ENCODE data around the gene CCDC88C. TPM values are rescaled to one million over a fixed set of nuclear protein-coding genes. Genes with fewer than 3 reads are reported as not detected.

The CCDC88C gene
- polyA plus RNA-seq, 1 donor (not counting 4 experiments of a cell fraction or from before 2014, with no cell fraction given), result 2.4 TPM

- Histone ChIP-seq H3K4me2 (ENCODE audit: control insufficient read depth, extremely low read depth, insufficient read depth, low read depth, low read length) (no peak overlapping the region), H3K27ac (ENCODE audit: control insufficient read depth, insufficient read depth, low read length) (no peak overlapping the region), H3K9me1 (ENCODE audit: control insufficient read depth, extremely low read depth, insufficient read depth, low read length) (no peaks in the 10 kb centered on the region), H3K9ac (ENCODE audit: control insufficient read depth, extremely low read depth, insufficient read depth, low read length) (no peak overlapping the region), H3K9me3 (ENCODE audit: control insufficient read depth, low read depth, low read length) (no peaks in the 10 kb centered on the region), H2AFZ (ENCODE audit: control insufficient read depth, low read length) (no peak overlapping the region), H3K4me1 (ENCODE audit: control insufficient read depth, extremely low read depth, insufficient read depth, low read length) (peaks cover 12% of the 10 kb centered on the region), H4K20me1 (ENCODE audit: control insufficient read depth, extremely low read depth, insufficient read depth, low read length) (peaks cover under 1% of the 10 kb centered on the region), H3K79me2 (ENCODE audit: control insufficient read depth, insufficient read depth, low read length) (no peaks in the 10 kb centered on the region), H3K27me3 (ENCODE audit: control insufficient read depth, extremely low read depth, insufficient read depth, low read length) (no peaks in the 10 kb centered on the region), H3K36me3 (ENCODE audit: control insufficient read depth in 2 of 2, extremely low read depth in 1 of 2, insufficient read depth in 2 of 2, low read length in 2 of 2) (peaks cover 0 to 4% of the 10 kb centered on the region in 2 experiments), H3K4me3 (ENCODE audit: control insufficient read depth in 2 of 3, extremely low read depth in 1 of 3, insufficient read depth in 2 of 3, low read depth in 1 of 3, low read length in 3 of 3) (no peak overlapping the region)
- dilution Hi-C loops (cut with MboI; ENCODE audit: extremely low pct_ligation_motif_present, low sequenced_read_pairs), result no loop called here
- FAIRE-seq, result no peak
- DNase-seq (ENCODE audit: low read depth, low spot score), result no peak
- no peak for TF ChIP-seq EZH2 (IDR thresholded peaks at IDR 0.05; ENCODE audit: low read length)
- TF ChIP-seq CTCF (optimal IDR thresholded peaks at IDR 0.05 in 1 of 3, IDR thresholded peaks at IDR 0.05 in 1 of 3, conservative IDR thresholded peaks at IDR 0.05 in 1 of 3; ENCODE audit: extremely low read depth in 1 of 3, insufficient read depth in 2 of 3, low read length in 3 of 3), result no peak
Observed at GRCh38 chr14:91313852-91314251, 103.8 kb downstream of the CCDC88C start.

- H3K27me3 ChIP-seq (ENCODE audit: control insufficient read depth, extremely low read depth, insufficient read depth, low read length), result no peaks in the 10 kb centered on the region
- no peak for TF ChIP-seq EZH2 (IDR thresholded peaks at IDR 0.05; ENCODE audit: low read length)
- TF ChIP-seq CTCF (optimal IDR thresholded peaks at IDR 0.05 in 1 of 3, IDR thresholded peaks at IDR 0.05 in 1 of 3, conservative IDR thresholded peaks at IDR 0.05 in 1 of 3; ENCODE audit: extremely low read depth in 1 of 3, insufficient read depth in 2 of 3, low read length in 3 of 3), result no peak
- no peak overlapping the region for H2AFZ ChIP-seq (ENCODE audit: control insufficient read depth, low read length)
- FAIRE-seq (no peak), DNase-seq (ENCODE audit: low read depth, low spot score) (no peak)
- dilution Hi-C loops (cut with MboI; ENCODE audit: extremely low pct_ligation_motif_present, low sequenced_read_pairs), result no loop called here
- no peaks in the 10 kb centered on the region for H3K79me2 ChIP-seq (ENCODE audit: control insufficient read depth, insufficient read depth, low read length)
- H3K4me1 ChIP-seq (ENCODE audit: control insufficient read depth, extremely low read depth, insufficient read depth, low read length), result peaks cover 12% of the 10 kb centered on the region
- H3K4me3 ChIP-seq (ENCODE audit: control insufficient read depth in 2 of 3, extremely low read depth in 1 of 3, insufficient read depth in 2 of 3, low read depth in 1 of 3, low read length in 3 of 3), result no peak overlapping the region
- no peaks in the 10 kb centered on the region for H3K9me3 ChIP-seq (ENCODE audit: control insufficient read depth, low read depth, low read length)
- no peak overlapping the region for H3K4me2 ChIP-seq (ENCODE audit: control insufficient read depth, extremely low read depth, insufficient read depth, low read depth, low read length)
- H3K36me3 ChIP-seq (ENCODE audit: control insufficient read depth in 2 of 2, extremely low read depth in 1 of 2, insufficient read depth in 2 of 2, low read length in 2 of 2), result peaks cover 0 to 4% of the 10 kb centered on the region in 2 experiments
- no peak overlapping the region for H3K9ac ChIP-seq (ENCODE audit: control insufficient read depth, extremely low read depth, insufficient read depth, low read length)
- no peak overlapping the region for H3K27ac ChIP-seq (ENCODE audit: control insufficient read depth, insufficient read depth, low read length)
- no peaks in the 10 kb centered on the region for H4K20me1 ChIP-seq (ENCODE audit: control insufficient read depth, extremely low read depth, insufficient read depth, low read length)
- H3K9me1 ChIP-seq (ENCODE audit: control insufficient read depth, extremely low read depth, insufficient read depth, low read length), result no peaks in the 10 kb centered on the region
Observed at GRCh38 chr14:91313154-91313850, 104.3 kb downstream of the CCDC88C start.

Measured in keratinocyte (primary cell).